NT2/D1 (cell line): Measurements from ENCODE around the gene WDR35.

Experiments used
- DNase-seq: peaks from one replicate; pipeline ENCODE4 v3.0.0-alpha.2; 2011; ENCODE audit warnings: low read depth, low spot score
- H3K27me3 ChIP-seq: 2 replicates; pipeline ENCODE4 v1.6.0; 2011; ENCODE audit warnings: mild to moderate bottlenecking; ENCODE audit not compliant: insufficient read length, insufficient read depth
- H3K36me3 ChIP-seq: 2 replicates; pipeline ENCODE4 v1.6.1; 2011; ENCODE audit warnings: mild to moderate bottlenecking, low read length, mixed read lengths; ENCODE audit not compliant: insufficient read depth, insufficient read length
- H3K4me1 ChIP-seq: 2 replicates; pipeline ENCODE4 v1.5.1; 2011; ENCODE audit not compliant: insufficient read depth, insufficient read length
- H3K4me3 ChIP-seq: 2 replicates; pipeline ENCODE4 v1.5.1; 2011; ENCODE audit warnings: low read depth; ENCODE audit not compliant: insufficient read length
- H3K9ac ChIP-seq: 2 replicates; pipeline ENCODE4 v1.6.0; 2011; ENCODE audit warnings: low read depth; ENCODE audit not compliant: insufficient read length
- H3K9me3 ChIP-seq: 2 replicates; pipeline ENCODE4 v1.5.1; 2011; ENCODE audit warnings: mild to moderate bottlenecking, low read length; ENCODE audit not compliant: insufficient read depth
- SUZ12 ChIP-seq: IDR thresholded peaks from 2 replicates; pipeline ENCODE4 v1.6.1; 2011; ENCODE audit not compliant: insufficient read length, insufficient read depth; ENCODE audit errors: extremely low read depth
- YY1 ChIP-seq: IDR thresholded peaks from 2 replicates; pipeline ENCODE4 v1.6.1; 2011; ENCODE audit not compliant: insufficient read length, insufficient read depth
- ZNF274 ChIP-seq: IDR thresholded peaks from 2 replicates; pipeline ENCODE4 v1.6.1; 2011; ENCODE audit warnings: mild to moderate bottlenecking, low read depth, low read length

WDR35 gene

DNA sequence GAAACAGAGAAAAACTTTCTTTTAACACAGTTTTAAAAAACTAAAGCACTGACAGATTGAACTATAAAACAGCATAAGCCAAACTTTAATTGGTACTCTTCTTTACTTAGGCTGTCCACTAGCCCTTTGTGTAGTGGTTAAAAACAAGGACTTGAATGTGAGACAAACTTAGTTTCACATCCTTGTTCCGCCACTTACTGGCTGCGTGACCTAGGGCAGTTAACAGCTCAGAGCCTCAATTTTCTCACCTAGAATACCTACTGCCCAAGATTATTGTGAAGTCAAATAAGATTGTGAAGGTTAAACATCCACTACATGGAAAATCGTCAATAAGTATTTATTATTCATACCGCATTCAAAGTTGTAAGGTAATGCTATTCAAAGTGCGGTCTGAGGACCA, 2.0 kb downstream of the WDR35 start:
- Histone ChIP-seq H3K9me3 (no peaks in the 10 kb centered on the region), H3K4me3 (no peak overlapping the region)
- no peak for DNase-seq

GRCh38 chr2:19982268-19982667, 7.6 kb downstream of the WDR35 start:
- Histone ChIP-seq H3K27me3 (no peaks in the 10 kb centered on the region), H3K4me1 (no peaks in the 10 kb centered on the region), H3K9ac (no peak overlapping the region), H3K9me3 (no peaks in the 10 kb centered on the region), H3K36me3 (peaks cover 59% of the 10 kb centered on the region), H3K4me3 (no peak overlapping the region)
- TF ChIP-seq YY1 (no peak), SUZ12 (no peak), ZNF274 (no peak)
- DNase-seq, result no peak

More for the DNA sequence above, 2.0 kb downstream of the WDR35 start:
- no peaks in the 10 kb centered on the region for H3K4me1 ChIP-seq
- TF ChIP-seq SUZ12, result no peak
- TF ChIP-seq ZNF274, result no peak
- no peak for TF ChIP-seq YY1
- H3K9ac ChIP-seq, result no peak overlapping the region
- no peaks in the 10 kb centered on the region for H3K27me3 ChIP-seq
- H3K36me3 ChIP-seq, result peaks cover 27% of the 10 kb centered on the region

DNA sequence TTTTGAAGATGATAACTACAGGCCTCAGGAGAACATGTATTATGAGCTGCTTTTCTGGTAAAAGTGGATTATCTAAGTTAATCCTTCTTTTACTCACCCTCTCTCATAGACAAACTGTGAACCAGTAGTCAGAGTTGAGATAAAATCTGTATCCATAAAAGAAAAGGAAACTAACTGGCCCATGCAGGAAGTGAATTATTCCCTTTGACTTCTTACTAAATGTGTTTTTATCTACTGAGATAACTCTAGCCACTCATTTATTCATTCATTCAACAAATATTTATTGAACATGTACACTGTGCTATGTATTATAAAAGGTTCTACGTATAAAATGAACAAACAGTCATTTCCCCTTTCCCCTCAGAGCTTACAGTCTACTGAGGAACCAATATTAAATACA, 10.0 kb downstream of the WDR35 start:
- Histone ChIP-seq H3K9me3 (no peaks in the 10 kb centered on the region), H3K4me3 (no peak overlapping the region), H3K36me3 (peaks cover 58% of the 10 kb centered on the region), H3K9ac (no peak overlapping the region), H3K4me1 (no peaks in the 10 kb centered on the region), H3K27me3 (no peaks in the 10 kb centered on the region)
- DNase-seq, result no peak
- TF ChIP-seq SUZ12 (no peak), YY1 (no peak), ZNF274 (no peak)

- Histone ChIP-seq H3K27me3 (no peaks in the 10 kb centered on the region), H3K9ac (no peak overlapping the region), H3K9me3 (no peaks in the 10 kb centered on the region), H3K36me3 (peaks cover 63% of the 10 kb centered on the region), H3K4me3 (no peak overlapping the region), H3K4me1 (no peaks in the 10 kb centered on the region)
- TF ChIP-seq SUZ12 (no peak), ZNF274 (no peak), YY1 (no peak)
- DNase-seq, result no peak
Measured at GRCh38 chr2:19973466-19973865, 16.4 kb downstream of the WDR35 start.

DNA sequence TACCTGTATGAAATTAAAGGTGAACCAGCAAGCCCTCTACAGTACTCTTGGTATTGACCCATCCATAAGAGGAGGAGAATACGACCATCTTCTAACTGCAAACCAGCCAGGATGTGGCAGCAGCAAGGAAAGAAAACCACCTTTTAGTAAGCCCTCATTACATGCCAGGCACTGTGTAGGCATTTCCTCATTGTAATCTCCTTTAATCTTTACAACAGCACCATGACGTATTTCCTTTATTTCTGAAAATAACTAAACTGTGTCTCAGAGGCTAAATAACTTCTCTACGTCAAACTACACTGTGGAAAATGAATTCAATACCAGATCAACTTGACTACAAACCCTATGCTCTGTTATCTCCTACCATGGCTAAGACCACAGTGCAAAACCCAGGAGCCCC, 18.2 kb downstream of the WDR35 start:
- no peak for TF ChIP-seq ZNF274
- TF ChIP-seq SUZ12, result no peak
- no peak for TF ChIP-seq YY1
- no peak overlapping the region for H3K9ac ChIP-seq
- H3K4me1 ChIP-seq, result no peaks in the 10 kb centered on the region
- peaks cover 48% of the 10 kb centered on the region for H3K36me3 ChIP-seq
- H3K27me3 ChIP-seq, result no peaks in the 10 kb centered on the region
- H3K4me3 ChIP-seq, result no peak overlapping the region
- no peak for DNase-seq
- no peaks in the 10 kb centered on the region for H3K9me3 ChIP-seq

GRCh38 chr2:19963386-19963785, 26.5 kb downstream of the WDR35 start:
- TF ChIP-seq SUZ12, result no peak
- no peak for TF ChIP-seq ZNF274
- no peak for TF ChIP-seq YY1
- DNase-seq, result no peak
- Histone ChIP-seq H3K9ac (no peak overlapping the region), H3K36me3 (peaks cover 19% of the 10 kb centered on the region), H3K4me3 (no peak overlapping the region), H3K9me3 (no peaks in the 10 kb centered on the region), H3K4me1 (no peaks in the 10 kb centered on the region), H3K27me3 (no peaks in the 10 kb centered on the region)

DNA sequence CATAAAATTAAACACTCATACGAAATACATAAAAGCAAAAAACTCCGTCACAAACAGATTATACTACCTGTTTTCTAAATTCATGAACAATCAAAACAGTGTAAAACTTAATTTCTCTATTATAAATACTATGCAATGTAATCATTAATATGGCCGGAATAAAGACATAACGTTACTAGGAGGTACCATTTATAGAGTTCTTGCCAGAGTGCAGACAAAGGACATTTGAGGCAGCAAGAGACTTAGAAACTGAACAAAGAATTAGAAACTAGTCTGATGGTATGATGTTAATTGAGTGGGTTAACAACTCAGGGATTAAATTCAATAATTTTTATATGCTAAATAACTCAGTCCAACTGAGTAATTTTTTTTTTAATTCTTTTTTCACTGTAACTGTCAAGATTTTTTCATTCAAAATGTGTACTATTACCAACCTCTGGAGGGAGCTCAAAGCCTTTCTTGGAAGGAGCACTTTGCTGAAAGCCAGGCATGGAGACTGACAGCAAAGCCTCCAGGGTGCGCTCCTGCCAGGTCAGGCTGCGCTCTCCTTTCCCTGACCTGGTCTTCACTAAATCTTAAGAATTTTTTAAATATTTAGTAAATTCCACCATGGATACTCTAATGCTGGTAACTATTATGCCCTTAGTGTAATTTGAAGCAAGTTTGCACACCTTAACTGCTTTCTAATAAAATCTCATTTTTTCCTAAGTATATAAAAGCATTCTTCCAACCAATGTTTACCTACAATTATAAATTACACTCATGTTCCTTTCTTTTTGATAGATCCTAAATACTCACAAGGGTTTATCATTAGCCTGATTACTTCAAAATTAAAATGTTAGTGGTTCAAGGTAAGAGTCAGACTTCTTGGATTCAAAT, 34.1 kb downstream of the WDR35 start:
- TF ChIP-seq ZNF274 (no peak), SUZ12 (no peak), YY1 (no peak)
- Histone ChIP-seq H3K36me3 (peaks cover 18% of the 10 kb centered on the region), H3K9me3 (no peaks in the 10 kb centered on the region), H3K9ac (no peak overlapping the region), H3K4me1 (no peaks in the 10 kb centered on the region), H3K4me3 (no peak overlapping the region), H3K27me3 (no peaks in the 10 kb centered on the region)
- DNase-seq, result peak; percentile 54
